ENCODE results near the gene SERGEF. TPM values are rescaled to one million over a fixed set of nuclear protein-coding genes. Genes with fewer than 3 reads are reported as not detected.

The SERGEF gene
- total RNA-seq, 1 experiment from 2014 or later: 31.4 TPM

DNA sequence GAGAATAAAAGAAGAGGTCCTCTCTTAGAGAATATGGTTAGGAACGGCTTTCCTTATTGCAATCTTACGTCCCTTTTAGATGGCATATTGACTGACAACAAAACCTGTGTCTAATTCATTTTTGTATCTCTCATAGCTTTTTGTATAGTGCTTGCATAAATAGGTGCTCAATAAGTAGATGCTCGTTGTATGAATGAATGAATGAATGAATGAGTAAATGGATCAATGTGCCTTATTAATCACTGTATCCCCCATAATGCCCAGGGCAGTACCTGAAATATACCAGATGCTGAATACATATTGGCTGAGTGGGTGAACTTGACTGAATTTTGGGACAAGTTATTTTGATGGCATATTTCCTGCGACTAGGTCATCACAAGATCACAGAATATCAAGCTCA lies 97.9 kb downstream of the SERGEF start:
- no peaks in the 10 kb centered on the region for H3K79me2 ChIP-seq (ENCODE audit: insufficient read depth, low read length)
- H3K79me1 ChIP-seq (ENCODE audit: insufficient read depth, low read depth, low read length, poor library complexity, severe bottlenecking): no peaks in the 10 kb centered on the region
- H2BK120ac ChIP-seq (ENCODE audit: low read depth, low read length, poor library complexity, severe bottlenecking): no peak overlapping the region
- H3K9me3 ChIP-seq (ENCODE audit: control insufficient read depth, low read depth, low read length): no peaks in the 10 kb centered on the region
- no peak overlapping the region for H2BK15ac ChIP-seq (ENCODE audit: low read depth, low read length)
- H4K20me1 ChIP-seq (ENCODE audit: control insufficient read depth, insufficient read depth, insufficient read length): no peaks in the 10 kb centered on the region
- no peak overlapping the region for H3K23ac ChIP-seq (ENCODE audit: insufficient read length, low read depth, low read length)
- no peak overlapping the region for H4K5ac ChIP-seq (ENCODE audit: insufficient read length, low read depth, low read length)
- H2BK5ac ChIP-seq (ENCODE audit: insufficient read length, low read length): no peak overlapping the region
- no CpG with 5 or more reads among the region's 4 CpGs for WGBS (ENCODE audit: extremely low coverage, insufficient read length, low lambda C conversion rate)
- H3K4me3 Mint-ChIP-seq: no peak overlapping the region
- TF ChIP-seq, protein P1, sequence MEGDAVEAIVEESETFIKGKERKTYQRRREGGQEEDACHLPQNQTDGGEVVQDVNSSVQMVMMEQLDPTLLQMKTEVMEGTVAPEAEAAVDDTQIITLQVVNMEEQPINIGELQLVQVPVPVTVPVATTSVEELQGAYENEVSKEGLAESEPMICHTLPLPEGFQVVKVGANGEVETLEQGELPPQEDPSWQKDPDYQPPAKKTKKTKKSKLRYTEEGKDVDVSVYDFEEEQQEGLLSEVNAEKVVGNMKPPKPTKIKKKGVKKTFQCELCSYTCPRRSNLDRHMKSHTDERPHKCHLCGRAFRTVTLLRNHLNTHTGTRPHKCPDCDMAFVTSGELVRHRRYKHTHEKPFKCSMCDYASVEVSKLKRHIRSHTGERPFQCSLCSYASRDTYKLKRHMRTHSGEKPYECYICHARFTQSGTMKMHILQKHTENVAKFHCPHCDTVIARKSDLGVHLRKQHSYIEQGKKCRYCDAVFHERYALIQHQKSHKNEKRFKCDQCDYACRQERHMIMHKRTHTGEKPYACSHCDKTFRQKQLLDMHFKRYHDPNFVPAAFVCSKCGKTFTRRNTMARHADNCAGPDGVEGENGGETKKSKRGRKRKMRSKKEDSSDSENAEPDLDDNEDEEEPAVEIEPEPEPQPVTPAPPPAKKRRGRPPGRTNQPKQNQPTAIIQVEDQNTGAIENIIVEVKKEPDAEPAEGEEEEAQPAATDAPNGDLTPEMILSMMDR (conservative IDR thresholded peaks at IDR 0.05): no peak
- H3K27me3 Mint-ChIP-seq (ENCODE audit: low read depth): no peaks in the 10 kb centered on the region
- no peak overlapping the region for H3K27ac Mint-ChIP-seq
- H3K4me1 ChIP-seq (ENCODE audit: insufficient read depth, low read length): peaks cover 10% of the 10 kb centered on the region
- H4K91ac ChIP-seq (ENCODE audit: insufficient read length, low read depth, low read length): no peak overlapping the region
- H3K4me1 Mint-ChIP-seq: peaks cover 20 to 21% of the 10 kb centered on the region in 2 experiments
- no peak overlapping the region for H3K56ac ChIP-seq (ENCODE audit: insufficient read length, low read depth, low read length)
- H3T11ph ChIP-seq (ENCODE audit: low read length): no peak overlapping the region
- no peak overlapping the region for H3K4me2 ChIP-seq (ENCODE audit: insufficient read depth, insufficient read length, low read length)
- no peak overlapping the region for H2BK20ac ChIP-seq (ENCODE audit: low read depth, low read length, poor library complexity, severe bottlenecking)
- no peak overlapping the region for H2AFZ ChIP-seq (ENCODE audit: low read length)
- H3K27ac ChIP-seq (ENCODE audit: insufficient read length, low read depth, low read length): no peak overlapping the region
- H3K9ac ChIP-seq (ENCODE audit: extremely low read depth, insufficient read length, low read length): no peak overlapping the region
- H3K18ac ChIP-seq (ENCODE audit: insufficient read length, low read depth, low read length): no peak overlapping the region
- no peak overlapping the region for H4K8ac ChIP-seq (replicated peaks; ENCODE audit: insufficient read length, low read depth, low read length)
- no peak overlapping the region for H2AK5ac ChIP-seq (ENCODE audit: insufficient read length, low read length)
- H3K36me3 Mint-ChIP-seq (ENCODE audit: insufficient read depth in 1 of 3, low read depth in 3 of 3): no peaks in the 10 kb centered on the region; a peak in 1 of 7 replicates
- H2BK12ac ChIP-seq (ENCODE audit: insufficient read length, low read depth, low read length): no peak overlapping the region
- H3K27me3 ChIP-seq (ENCODE audit: insufficient read depth, low read length): no peaks in the 10 kb centered on the region
- no peak overlapping the region for H3K14ac ChIP-seq (ENCODE audit: insufficient read depth, low read length)
- H3K23me2 ChIP-seq (ENCODE audit: insufficient read length, low read depth, low read length, poor library complexity, severe bottlenecking): no peaks in the 10 kb centered on the region
- no peak for DNase-seq
- H3K4ac ChIP-seq (ENCODE audit: low read depth, low read length): no peak overlapping the region
- H3K9me3 Mint-ChIP-seq: no peaks in the 10 kb centered on the region
